K562 (cell line): Measurements from ENCODE around the gene RARA. TPM values are rescaled to one million over a fixed set of nuclear protein-coding genes. Genes with fewer than 3 reads are reported as not detected.

Experiments
- CEBPB ChIP-seq: fragments of 450-650 bp; IDR thresholded peaks from 2 replicates; pipeline ENCODE4 v1.6.1; 2016; ENCODE audit warnings: missing genetic modification characterization, missing compliant biosample characterization
- CXXC5 ChIP-seq: fragments of 250-450 bp; sonication (Bioruptor Pico); IDR thresholded peaks from 2 replicates; pipeline ENCODE4 v1.8.0; 2022; ENCODE audit warnings: inconsistent platforms, mild to moderate bottlenecking, moderate library complexity
- DMBX1 ChIP-seq: fragments of 250-450 bp; sonication (Bioruptor Pico); IDR thresholded peaks from 2 replicates; pipeline ENCODE4 v1.8.0; 2022; ENCODE audit warnings: inconsistent platforms, mild to moderate bottlenecking, moderate library complexity, borderline replicate concordance
- KLF6 ChIP-seq: fragments of 250-450 bp; sonication (Bioruptor Pico); IDR thresholded peaks from 2 replicates; pipeline ENCODE4 v1.4.0; 2020; ENCODE audit warnings: mild to moderate bottlenecking, moderate library complexity, borderline replicate concordance
- NFRKB ChIP-seq: fragments of 450-650 bp; IDR thresholded peaks from 2 replicates; pipeline ENCODE4 v1.6.1; 2016; ENCODE audit warnings: low read depth
- POLR2G ChIP-seq: fragments of 200-400 bp; formaldehyde crosslinking; IDR thresholded peaks from 2 replicates; pipeline ENCODE4 v1.6.1; 2017; ENCODE audit warnings: low read depth, mild to moderate bottlenecking, antibody characterized with exemption, low read length, moderate library complexity
- ZFX ChIP-seq: sonication (generic); formaldehyde crosslinking; IDR thresholded peaks from 2 replicates; pipeline ENCODE4 v1.8.0; 2022; ENCODE audit warnings: mild to moderate bottlenecking, missing genetic modification reagents, moderate library complexity
- ZKSCAN1 ChIP-seq: fragments of 150-350 bp; IDR thresholded peaks from 2 replicates; pipeline ENCODE4 v1.6.1; 2016; ENCODE audit warnings: low read depth, low read length
- ZKSCAN8 ChIP-seq: fragments of 200-800 bp; sonication (Bioruptor generic); IDR thresholded peaks from 2 replicates; pipeline ENCODE4 v1.6.1; 2016; ENCODE audit warnings: missing genetic modification characterization, missing compliant biosample characterization
- polyA plus RNA-seq, 8 experiments: library from polyadenylated mRNA; depleted of rRNA in 4 of 8; stranded (reverse) in 5 of 8; unstranded in 3 of 8; fragments of >200 nt; fragmentation: Nextera tagmentation in 2 of 8; fragmentation: Illumina TruSeq in 1 of 8; extraction: Ambion mirVana in 2 of 8; extraction: Trizol in 1 of 8; gene quantifications; 2 replicates each; pipeline versions ENCODE4 v1.2.1 to v1.2.3, GENCODE V29; 2011 to 2014; ENCODE audit warnings: inconsistent platforms in 1 of 8, missing spikeins in 1 of 8
- total RNA-seq, 7 experiments: library from RNA; depleted of rRNA in 6 of 7; stranded (reverse); fragments of >200 nt in 6 of 7; fragmentation: Illumina TruSeq in 2 of 7; extraction: Trizol in 2 of 7; gene quantifications; 2 replicates each; pipeline versions ENCODE4 v1.2.1 to v1.2.3, GENCODE V29; 2011 to 2021; ENCODE audit warnings: low replicate concordance in 1 of 7
- TF ChIP-seq, protein P1 (sequence below), 3 experiments: fragments of 200-800 bp in 1 of 3; sonication (Bioruptor generic) in 1 of 3; sonication (generic) in 1 of 3; formaldehyde crosslinking in 1 of 3; IDR thresholded peaks; 2 replicates each; pipeline versions ENCODE4 v1.6.1 to v1.8.0; 2016 to 2022; ENCODE audit warnings: mild to moderate bottlenecking in 2 of 3, missing compliant biosample characterization in 2 of 3, missing genetic modification characterization in 2 of 3, missing genetic modification reagents in 1 of 3
- TF ChIP-seq, protein P2 (sequence below): fragments of 250-450 bp; sonication (Bioruptor Pico); IDR thresholded peaks from 2 replicates; pipeline ENCODE4 v1.6.1; 2021; ENCODE audit warnings: mild to moderate bottlenecking
- TF ChIP-seq, protein P3 (sequence below), 2 experiments: IDR thresholded peaks in 1 of 2; conservative IDR thresholded peaks in 1 of 2; 2 replicates each; pipeline ENCODE4 v1.6.1; 2016; ENCODE audit warnings: low read depth in 2 of 2, mild to moderate bottlenecking in 1 of 2, missing compliant biosample characterization in 1 of 2, missing genetic modification characterization in 1 of 2, moderate library complexity in 1 of 2
- TF ChIP-seq, protein P4 (sequence below), 2 experiments: fragments of 450-650 bp; IDR thresholded peaks; 2 replicates each; pipeline ENCODE4 v1.6.1; 2016; ENCODE audit warnings: mild to moderate bottlenecking in 2 of 2, borderline replicate concordance in 1 of 2, low read depth in 1 of 2, moderate library complexity in 1 of 2

Gene RARA
- total and polyA plus RNA-seq, 9 of the 15 experiments (the other 6 are each of a cell fraction or from before 2014, with no cell fraction given), result 0.10 to 28.0 (median 7.9) TPM

DNA sequence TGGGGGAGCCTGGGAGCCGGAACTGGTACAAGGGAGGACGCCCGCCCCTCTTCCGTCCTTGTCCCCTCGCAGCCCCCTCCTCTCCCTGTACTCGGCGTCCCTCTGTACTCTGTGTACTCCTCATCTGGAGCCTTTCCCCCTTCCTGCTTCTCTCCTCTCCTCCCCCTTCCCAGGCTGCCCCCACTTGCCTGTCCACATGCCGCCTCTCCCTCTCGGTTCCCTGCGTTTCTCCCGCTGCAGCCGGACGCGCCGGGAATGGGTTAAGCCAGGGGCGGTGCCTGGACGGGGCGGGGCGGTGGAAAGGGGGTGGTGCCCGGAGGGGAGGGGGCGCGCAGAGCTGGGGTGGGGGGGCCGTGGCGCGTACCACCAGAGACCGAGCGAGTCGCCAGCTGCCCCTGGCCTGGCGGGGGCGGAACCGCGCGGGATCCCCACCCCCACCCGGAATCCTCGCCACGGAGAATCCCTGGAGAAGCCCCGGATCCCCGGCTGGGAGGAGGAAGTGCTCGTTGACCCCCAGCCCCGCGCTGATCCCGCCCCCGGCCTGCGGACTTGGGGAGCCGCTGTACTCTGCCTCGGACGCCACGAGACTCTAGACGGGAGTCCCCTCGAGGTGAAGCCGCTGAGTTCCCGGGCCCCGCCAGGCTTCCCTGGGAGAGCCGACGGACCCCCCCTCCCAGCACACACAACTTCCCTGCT is 33.0 kb downstream of the RARA start (continued):
- TF ChIP-seq, protein P1, sequence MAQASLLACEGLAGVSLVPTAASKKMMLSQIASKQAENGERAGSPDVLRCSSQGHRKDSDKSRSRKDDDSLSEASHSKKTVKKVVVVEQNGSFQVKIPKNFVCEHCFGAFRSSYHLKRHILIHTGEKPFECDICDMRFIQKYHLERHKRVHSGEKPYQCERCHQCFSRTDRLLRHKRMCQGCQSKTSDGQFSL (CRISPR knock-in tag; IDR thresholded peaks at IDR 0.05), result no peak; the same call in 1 of the 2 replicates
- TF ChIP-seq, protein P1 (tag; IDR thresholded peaks at IDR 0.05), result peak in 1 of 2 experiments; percentile 80; a peak in 1 of 4 replicates
- no peak for TF ChIP-seq CEBPB (tag)
- no peak for TF ChIP-seq CXXC5 (CRISPR knock-in tag)
- peak; percentile 68 for TF ChIP-seq POLR2G
- no peak for TF ChIP-seq ZKSCAN8 (CRISPR knock-in tag)
- no peak; the same call in 1 of the 2 replicates for TF ChIP-seq NFRKB
- no peak for TF ChIP-seq DMBX1 (CRISPR knock-in tag)
- no peak for TF ChIP-seq KLF6
- no peak for TF ChIP-seq ZKSCAN1
- TF ChIP-seq, protein P2, sequence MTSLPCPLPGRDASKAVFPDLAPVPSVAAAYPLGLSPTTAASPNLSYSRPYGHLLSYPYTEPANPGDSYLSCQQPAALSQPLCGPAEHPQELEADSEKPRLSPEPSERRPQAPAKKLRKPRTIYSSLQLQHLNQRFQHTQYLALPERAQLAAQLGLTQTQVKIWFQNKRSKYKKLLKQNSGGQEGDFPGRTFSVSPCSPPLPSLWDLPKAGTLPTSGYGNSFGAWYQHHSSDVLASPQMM, result no peak
- TF ChIP-seq, protein P3, sequence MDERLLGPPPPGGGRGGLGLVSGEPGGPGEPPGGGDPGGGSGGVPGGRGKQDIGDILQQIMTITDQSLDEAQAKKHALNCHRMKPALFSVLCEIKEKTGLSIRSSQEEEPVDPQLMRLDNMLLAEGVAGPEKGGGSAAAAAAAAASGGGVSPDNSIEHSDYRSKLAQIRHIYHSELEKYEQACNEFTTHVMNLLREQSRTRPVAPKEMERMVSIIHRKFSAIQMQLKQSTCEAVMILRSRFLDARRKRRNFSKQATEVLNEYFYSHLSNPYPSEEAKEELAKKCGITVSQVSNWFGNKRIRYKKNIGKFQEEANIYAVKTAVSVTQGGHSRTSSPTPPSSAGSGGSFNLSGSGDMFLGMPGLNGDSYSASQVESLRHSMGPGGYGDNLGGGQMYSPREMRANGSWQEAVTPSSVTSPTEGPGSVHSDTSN (CRISPR knock-in tag; IDR thresholded peaks at IDR 0.05; ENCODE audit: low read depth), result no peak
- TF ChIP-seq, protein P3 (tag; conservative IDR thresholded peaks at IDR 0.05; ENCODE audit: low read depth), result no peak
- TF ChIP-seq ZFX (CRISPR knock-in tag), result 0 out of 2 replicates have a peak, but pooled peaks have one; percentile 3
- TF ChIP-seq, protein P4, sequence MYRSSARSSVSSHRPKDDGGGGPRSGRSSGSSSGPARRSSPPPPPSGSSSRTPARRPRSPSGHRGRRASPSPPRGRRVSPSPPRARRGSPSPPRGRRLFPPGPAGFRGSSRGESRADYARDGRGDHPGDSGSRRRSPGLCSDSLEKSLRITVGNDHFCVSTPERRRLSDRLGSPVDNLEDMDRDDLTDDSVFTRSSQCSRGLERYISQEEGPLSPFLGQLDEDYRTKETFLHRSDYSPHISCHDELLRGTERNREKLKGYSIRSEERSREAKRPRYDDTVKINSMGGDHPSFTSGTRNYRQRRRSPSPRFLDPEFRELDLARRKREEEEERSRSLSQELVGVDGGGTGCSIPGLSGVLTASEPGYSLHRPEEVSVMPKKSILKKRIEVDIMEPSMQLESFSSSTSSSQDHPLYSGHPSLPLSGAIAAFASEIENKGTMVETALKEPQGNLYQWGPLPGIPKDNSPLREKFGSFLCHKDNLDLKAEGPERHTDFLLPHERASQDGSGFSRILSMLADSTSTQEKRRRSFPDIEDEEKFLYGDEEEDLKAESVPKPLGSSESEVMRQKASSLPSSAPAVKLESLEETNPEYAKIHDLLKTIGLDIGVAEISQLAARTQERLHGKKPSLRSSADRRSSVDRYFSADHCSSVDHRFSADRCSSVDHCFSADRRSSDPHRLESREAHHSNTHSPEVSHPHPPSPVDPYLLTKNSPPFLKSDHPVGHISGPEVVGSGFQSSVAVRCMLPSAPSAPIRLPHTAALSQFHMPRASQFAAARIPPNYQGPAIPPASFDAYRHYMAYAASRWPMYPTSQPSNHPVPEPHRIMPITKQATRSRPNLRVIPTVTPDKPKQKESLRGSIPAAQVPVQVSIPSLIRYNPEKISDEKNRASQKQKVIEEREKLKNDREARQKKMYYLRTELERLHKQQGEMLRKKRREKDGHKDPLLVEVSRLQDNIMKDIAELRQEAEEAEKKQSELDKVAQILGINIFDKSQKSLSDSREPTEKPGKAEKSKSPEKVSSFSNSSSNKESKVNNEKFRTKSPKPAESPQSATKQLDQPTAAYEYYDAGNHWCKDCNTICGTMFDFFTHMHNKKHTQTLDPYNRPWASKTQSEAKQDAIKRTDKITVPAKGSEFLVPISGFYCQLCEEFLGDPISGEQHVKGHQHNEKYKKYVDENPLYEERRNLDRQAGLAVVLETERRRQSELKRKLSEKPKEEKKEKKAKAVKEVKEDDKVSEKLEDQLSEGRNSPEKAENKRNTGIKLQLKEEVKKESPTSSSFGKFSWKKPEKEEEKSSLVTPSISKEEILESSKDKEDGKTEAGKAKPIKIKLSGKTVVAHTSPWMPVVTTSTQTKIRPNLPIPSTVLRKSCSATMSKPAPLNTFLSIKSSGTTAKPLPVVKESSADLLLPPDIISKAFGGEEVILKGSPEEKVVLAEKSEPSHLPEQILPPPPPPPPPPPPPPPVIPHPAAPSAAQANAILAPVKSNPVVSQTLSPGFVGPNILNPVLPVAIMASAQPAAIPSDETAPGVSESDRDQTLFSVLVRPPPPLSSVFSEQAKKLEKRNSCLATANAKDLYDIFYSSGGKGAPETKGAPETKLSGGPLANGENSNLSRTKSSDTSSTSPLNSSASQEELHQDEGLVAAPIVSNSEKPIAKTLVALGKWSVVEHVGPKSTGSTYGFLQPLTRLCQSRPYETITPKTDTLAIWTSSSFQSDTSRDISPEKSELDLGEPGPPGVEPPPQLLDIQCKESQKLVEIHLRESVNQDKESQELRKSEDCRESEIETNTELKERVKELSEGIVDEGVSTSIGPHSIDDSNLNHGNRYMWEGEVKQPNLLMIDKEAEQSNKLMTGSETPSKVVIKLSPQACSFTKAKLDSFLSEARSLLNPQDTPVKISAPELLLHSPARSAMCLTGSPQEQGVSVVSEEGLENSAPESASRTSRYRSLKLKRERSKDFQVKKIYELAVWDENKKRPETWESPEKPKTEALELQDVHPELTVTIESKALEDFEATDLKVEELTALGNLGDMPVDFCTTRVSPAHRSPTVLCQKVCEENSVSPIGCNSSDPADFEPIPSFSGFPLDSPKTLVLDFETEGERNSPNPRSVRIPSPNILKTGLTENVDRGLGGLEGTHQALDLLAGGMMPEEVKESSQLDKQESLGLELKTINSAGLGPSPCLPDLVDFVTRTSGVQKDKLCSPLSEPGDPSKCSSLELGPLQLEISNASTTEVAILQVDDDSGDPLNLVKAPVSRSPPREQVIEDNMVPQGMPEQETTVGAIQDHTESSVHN (IDR thresholded peaks at IDR 0.05; ENCODE audit: borderline replicate concordance in 1 of 2, low read depth in 1 of 2), result no peak
